Transverse colon (tissue), 4 donors: ENCODE measurements around the gene SLC22A23. TPM values are rescaled to one million over a fixed set of nuclear protein-coding genes. Genes with fewer than 3 reads are reported as not detected.

Source experiments
- DNase-seq: peaks from one replicate; pipeline ENCODE4 v3.0.0-alpha.2; 2019
- H3K27ac ChIP-seq, 4 donors: fragments of 200-600 bp; sonication (generic); 2 replicates each; pipeline ENCODE4 v1.5.1; 2016 to 2018; ENCODE audit warnings: inconsistent platforms in 4 of 4
- H3K27me3 ChIP-seq: fragments of 200-600 bp; sonication (generic); 2 replicates; pipeline ENCODE4 v1.5.1; 2017; ENCODE audit warnings: inconsistent platforms
- H3K36me3 ChIP-seq, 4 donors: fragments of 200-600 bp; sonication (generic); 2 replicates each; pipeline ENCODE4 v1.5.1; 2017 to 2019; ENCODE audit warnings: inconsistent platforms in 4 of 4
- H3K4me1 ChIP-seq, 4 donors: fragments of 200-600 bp; sonication (generic); 2 replicates each; pipeline ENCODE4 v1.5.1; 2017 to 2020; ENCODE audit warnings: inconsistent platforms in 4 of 4
- H3K4me3 ChIP-seq, 4 donors: fragments of 200-600 bp; sonication (generic); 1 replicate in 1 of 4; 2 replicates in 3 of 4; pipeline versions ENCODE4 v1.5.1 to v1.6.1; 2017 to 2019; ENCODE audit warnings: inconsistent platforms in 4 of 4
- H3K9me3 ChIP-seq, 2 donors: fragments of 200-600 bp; sonication (generic); 2 replicates each; pipeline ENCODE4 v1.5.1; 2017 to 2019; ENCODE audit warnings: inconsistent platforms in 2 of 2
- EP300 ChIP-seq: sonication (generic); formaldehyde crosslinking; IDR thresholded peaks from one replicate; pipeline ENCODE4 v1.6.1; 2017; ENCODE audit warnings: antibody characterized with exemption, low read depth
- POLR2A ChIP-seq: fragments of 450-650 bp; IDR thresholded peaks from one replicate; pipeline ENCODE4 v1.6.1; 2016; ENCODE audit warnings: antibody characterized with exemption, mild to moderate bottlenecking, moderate library complexity
- POLR2AphosphoS5 ChIP-seq, 3 donors: sonication (generic); formaldehyde crosslinking; IDR thresholded peaks; one replicate each; pipeline ENCODE4 v1.6.1; 2016; ENCODE audit warnings: antibody characterized with exemption in 3 of 3
- WGBS, 2 donors: methylation state at CpG; one replicate each; pipeline ENCODE4 v1.1.5; 2018; ENCODE audit warnings: low coverage in 1 of 2; 5-methylcytosine and 5-hydroxymethylcytosine counted together
- in situ Hi-C, 4 donors: fragments of 200-750 bp; cut with MboI; loops; one replicate each; pipeline versions ENCODE4 v1.15.0 to v1.15.1; 2017; ENCODE audit warnings: low sequenced_read_pairs in 3 of 4, low pct_ligation_motif_present in 1 of 4, low pct_unique_long_range_greater_than_20kb in 1 of 4
- intact Hi-C: fragments of 100-400 bp; cut with DNase I; formaldehyde crosslinking; loops from one replicate; pipeline ENCODE4 v1.15.1; 2023; ENCODE audit warnings: low total_unique reads
- total RNA-seq, 4 donors: library from RNA; depleted of rRNA; stranded (reverse); fragments of >200 nt; gene quantifications; one replicate each; pipeline ENCODE4 v1.1.0, GENCODE V29; 2016
- TF ChIP-seq, protein P1 (sequence below), 5 experiments: fragments of 200-600 bp in 3 of 5; fragments of 450-650 bp in 2 of 5; sonication (generic) in 3 of 5; IDR thresholded peaks; 1 replicate in 2 of 5; 2 replicates in 3 of 5; pipeline ENCODE4 v1.5.1; 2016 to 2017; ENCODE audit warnings: antibody characterized with exemption in 5 of 5, inconsistent platforms in 3 of 5, mild to moderate bottlenecking in 2 of 5, moderate library complexity in 1 of 5

Gene SLC22A23
- total RNA-seq, 4 donors from 2014 or later, result 96.1 to 161 (median 117) TPM

DNA sequence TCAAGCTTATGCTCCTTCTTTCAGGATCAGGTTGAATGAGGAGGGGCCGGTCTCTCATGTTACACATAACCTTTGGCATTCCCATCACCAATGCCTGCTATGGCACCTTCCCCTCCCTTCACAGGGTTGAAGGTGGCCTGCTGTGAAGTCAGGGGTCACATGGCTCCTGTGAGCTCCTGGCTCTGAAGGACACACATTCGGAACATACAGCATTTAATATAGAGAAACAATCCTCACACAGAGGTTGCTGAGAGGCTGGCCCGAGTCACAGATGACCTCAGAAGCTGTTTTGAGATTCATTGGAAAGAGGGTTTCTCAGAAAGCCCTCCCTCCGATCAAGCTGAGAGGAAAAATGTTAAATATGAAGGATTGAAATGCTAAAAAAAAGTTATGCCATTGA lies 116.0 kb downstream of the SLC22A23 start:
- Histone ChIP-seq H3K4me1 (peaks cover 9 to 43% (median 23%) of the 10 kb centered on the region in 4 donors), H3K27ac (peak overlapping the region in 3 of 4 donors; percentile 12 to 38 (median 34))

DNA sequence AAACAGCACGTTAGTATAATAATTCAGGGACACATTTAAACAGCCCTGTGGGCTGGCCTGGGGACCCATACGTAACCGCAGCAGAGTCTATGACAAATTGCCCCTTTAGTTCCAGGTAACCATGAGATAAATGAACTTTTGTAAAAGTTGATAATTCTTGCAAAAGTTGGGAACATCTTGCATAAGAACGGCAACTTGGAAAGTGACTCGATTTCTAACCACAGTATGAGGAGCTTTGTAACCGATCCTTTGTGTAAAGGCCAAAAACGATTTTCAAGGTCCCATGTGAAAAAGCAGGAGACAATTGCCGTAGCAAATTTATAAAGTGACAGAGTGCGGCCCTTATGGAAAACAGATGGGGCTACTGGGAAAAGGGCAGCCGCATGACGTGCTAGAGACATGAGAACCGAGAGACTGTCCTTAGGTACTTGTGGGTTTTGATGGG lies 116.5 kb downstream of the SLC22A23 start:
- H3K4me1 ChIP-seq, result peaks cover 9 to 42% (median 23%) of the 10 kb centered on the region in 4 donors
- WGBS, 2 donors, result 83 to 88% methylated on average over 12 of the region's 12 CpGs

More for the DNA sequence above, 116.0 kb downstream of the SLC22A23 start:
- Histone ChIP-seq H3K36me3 (no peaks in the 10 kb centered on the region), H3K27me3 (no peaks in the 10 kb centered on the region), H3K4me3 (no peak overlapping the region), H3K9me3 (no peaks in the 10 kb centered on the region)
- TF ChIP-seq POLR2A (no peak), POLR2AphosphoS5 (IDR thresholded peaks at IDR 0.05) (no peak), EP300 (no peak)
- TF ChIP-seq, protein P1, sequence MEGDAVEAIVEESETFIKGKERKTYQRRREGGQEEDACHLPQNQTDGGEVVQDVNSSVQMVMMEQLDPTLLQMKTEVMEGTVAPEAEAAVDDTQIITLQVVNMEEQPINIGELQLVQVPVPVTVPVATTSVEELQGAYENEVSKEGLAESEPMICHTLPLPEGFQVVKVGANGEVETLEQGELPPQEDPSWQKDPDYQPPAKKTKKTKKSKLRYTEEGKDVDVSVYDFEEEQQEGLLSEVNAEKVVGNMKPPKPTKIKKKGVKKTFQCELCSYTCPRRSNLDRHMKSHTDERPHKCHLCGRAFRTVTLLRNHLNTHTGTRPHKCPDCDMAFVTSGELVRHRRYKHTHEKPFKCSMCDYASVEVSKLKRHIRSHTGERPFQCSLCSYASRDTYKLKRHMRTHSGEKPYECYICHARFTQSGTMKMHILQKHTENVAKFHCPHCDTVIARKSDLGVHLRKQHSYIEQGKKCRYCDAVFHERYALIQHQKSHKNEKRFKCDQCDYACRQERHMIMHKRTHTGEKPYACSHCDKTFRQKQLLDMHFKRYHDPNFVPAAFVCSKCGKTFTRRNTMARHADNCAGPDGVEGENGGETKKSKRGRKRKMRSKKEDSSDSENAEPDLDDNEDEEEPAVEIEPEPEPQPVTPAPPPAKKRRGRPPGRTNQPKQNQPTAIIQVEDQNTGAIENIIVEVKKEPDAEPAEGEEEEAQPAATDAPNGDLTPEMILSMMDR (IDR thresholded peaks at IDR 0.05), result no peak
- 50 to 79% methylated on average over 1 to 4 of the region's 4 CpGs for WGBS, 2 donors
- DNase-seq, result no peak
- intact Hi-C loops (no loop called here), in situ Hi-C loops (no loop called here)

DNA sequence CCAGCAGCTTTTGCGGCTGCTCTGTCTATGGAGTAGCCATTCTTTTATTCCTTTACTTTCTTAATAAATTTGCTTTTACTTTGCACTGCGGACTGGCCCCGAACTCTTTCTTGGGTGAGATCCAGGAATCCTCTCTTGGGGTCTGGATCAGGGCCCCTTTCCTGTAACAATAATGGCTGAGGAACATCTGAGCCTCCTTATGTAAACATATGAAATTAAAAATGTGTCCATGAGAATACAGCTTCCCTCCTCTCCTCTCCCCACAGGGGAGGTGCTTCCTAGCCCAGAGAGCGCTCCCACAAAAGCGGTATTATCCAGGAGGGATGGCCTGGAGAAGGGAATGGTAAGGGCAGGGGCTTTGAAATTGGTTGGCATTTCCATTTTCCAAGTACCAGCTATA lies 117.0 kb downstream of the SLC22A23 start:
- H3K4me3 ChIP-seq, result no peak overlapping the region
- H3K4me1 ChIP-seq, result peaks cover 9 to 46% (median 25%) of the 10 kb centered on the region in 4 donors
- no peak for DNase-seq
- no peaks in the 10 kb centered on the region for H3K36me3 ChIP-seq
- H3K27me3 ChIP-seq, result no peaks in the 10 kb centered on the region
- H3K27ac ChIP-seq, result no peak overlapping the region
- TF ChIP-seq POLR2AphosphoS5 (IDR thresholded peaks at IDR 0.05) (no peak), EP300 (no peak), POLR2A (no peak)
- TF ChIP-seq, protein P1 (IDR thresholded peaks at IDR 0.05), result no peak
- WGBS, 2 donors, result 96 to 100% methylated on average over 3 to 5 of the region's 5 CpGs
- intact Hi-C loops, result no loop called here
- in situ Hi-C loops, result no loop called here
- no peaks in the 10 kb centered on the region for H3K9me3 ChIP-seq

More for the DNA sequence above, 116.5 kb downstream of the SLC22A23 start:
- H3K27me3 ChIP-seq, result no peaks in the 10 kb centered on the region
- intact Hi-C loops (no loop called here), in situ Hi-C loops (no loop called here)
- TF ChIP-seq, protein P1 (IDR thresholded peaks at IDR 0.05), result no peak
- TF ChIP-seq POLR2A (no peak), POLR2AphosphoS5 (IDR thresholded peaks at IDR 0.05) (no peak), EP300 (no peak)
- H3K36me3 ChIP-seq, result no peaks in the 10 kb centered on the region
- DNase-seq, result no peak
- peak overlapping the region in 2 of 4 donors; percentile 34 to 38 for H3K27ac ChIP-seq
- no peaks in the 10 kb centered on the region for H3K9me3 ChIP-seq
- H3K4me3 ChIP-seq, result no peak overlapping the region

DNA sequence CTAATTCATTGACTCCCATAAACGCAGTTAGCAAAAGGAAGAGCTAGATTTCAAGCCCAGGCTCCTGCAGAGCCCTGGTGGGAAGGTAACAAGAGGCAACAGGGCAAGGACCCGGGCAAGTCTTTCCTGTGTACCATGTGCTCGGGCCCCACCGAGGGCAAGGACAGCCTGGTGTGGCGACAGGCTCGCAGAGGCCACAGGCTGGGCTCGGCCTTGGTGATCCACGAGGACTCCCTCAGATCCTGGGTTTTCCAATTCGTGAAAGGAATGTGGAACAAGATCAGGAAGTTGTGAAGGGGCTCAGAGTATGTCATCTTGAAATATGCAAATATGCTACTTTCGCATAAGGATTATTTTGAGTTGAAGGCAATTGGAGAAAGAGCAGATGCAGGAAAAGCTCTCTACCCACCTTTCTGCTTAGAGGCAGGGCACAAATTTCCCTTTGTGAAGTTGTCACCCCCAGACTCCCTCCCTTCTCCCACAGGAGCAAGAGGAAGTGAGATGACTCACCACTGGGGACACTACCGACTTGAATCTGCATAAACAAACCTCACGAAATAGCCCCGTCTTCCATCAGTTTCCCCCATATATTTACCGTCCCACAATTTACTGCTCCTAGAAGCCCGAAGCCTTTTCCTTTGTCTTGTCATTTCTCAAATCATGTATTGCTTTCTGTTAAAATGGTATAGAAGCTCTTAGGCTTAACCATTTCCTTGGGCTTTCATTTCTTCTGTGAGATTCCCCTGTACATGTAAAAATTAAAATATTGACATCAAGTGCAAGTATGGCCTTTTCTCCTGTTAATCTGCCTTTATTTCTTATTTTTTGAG lies 119.1 kb downstream of the SLC22A23 start:
- no peaks in the 10 kb centered on the region for H3K36me3 ChIP-seq
- no peak for DNase-seq
- intact Hi-C loops (no loop called here), in situ Hi-C loops (no loop called here)
- WGBS, 2 donors, result 45 to 52% methylated on average over 9 to 15 of the region's 15 CpGs
- H3K27me3 ChIP-seq, result no peaks in the 10 kb centered on the region
- peaks cover 9 to 52% (median 30%) of the 10 kb centered on the region in 4 donors for H3K4me1 ChIP-seq
- TF ChIP-seq, protein P1 (IDR thresholded peaks at IDR 0.05), result peak in 1 of 5 experiments; percentile 17
- TF ChIP-seq EP300, result no peak
- H3K27ac ChIP-seq, result peak overlapping the region; percentile 44 to 69 (median 58)
- no peaks in the 10 kb centered on the region for H3K9me3 ChIP-seq
- H3K4me3 ChIP-seq, result no peak overlapping the region
